CD4-positive, alpha-beta T cell (primary cell): ENCODE data around the gene ANGPTL5. TPM values are rescaled to one million over a fixed set of nuclear protein-coding genes. Genes with fewer than 3 reads are reported as not detected.
A peak's percentile ranks its signal among the peaks of the same experiment; 100 is the strongest.

Experiments used
- ATAC-seq: fragments of 200-7000 bp; cut with Tn5 transposase; one replicate; pipeline ENCODE4 v1.10.0; 2022; ENCODE audit warnings: mild to moderate bottlenecking; ENCODE audit not compliant: poor library complexity
- CTCF ChIA-PET: fragments of 350-600 bp; sonication (Branson Sonifier 250); formaldehyde crosslinking; loops from one replicate; lab custom pipeline; 2021; ENCODE audit warnings: antibody characterized with exemption, inconsistent platforms; lab: Charles Lee
- POLR2A ChIA-PET: fragments of 350-600 bp; sonication (Branson Sonifier 250); formaldehyde crosslinking; loops from one replicate; lab custom pipeline; 2021; ENCODE audit warnings: antibody characterized with exemption, inconsistent platforms; lab: Charles Lee
- DNase-seq, 14 experiments: peaks; one replicate each; pipeline ENCODE4 v3.0.0-alpha.2; 2013 to 2020; ENCODE audit warnings: mixed read lengths in 2 of 14
- H3K27ac ChIP-seq, 2 donors: one replicate each; pipeline versions ENCODE4 v1.5.1 to v1.7.0; 2013; ENCODE audit warnings: low read length in 2 of 2, low read depth in 1 of 2, mild to moderate bottlenecking in 1 of 2
- H3K27me3 ChIP-seq, 2 experiments: 1 replicate in 1 of 2; 2 replicates in 1 of 2; pipeline versions ENCODE4 v1.6.1 to v1.7.0; 2013; ENCODE audit warnings: low read length in 2 of 2, control low read depth in 1 of 2, mild to moderate bottlenecking in 1 of 2, moderate library complexity in 1 of 2; ENCODE audit not compliant: insufficient read depth in 2 of 2, control insufficient read depth in 1 of 2
- H3K36me3 ChIP-seq: one replicate; pipeline ENCODE4 v1.6.1; 2013; ENCODE audit warnings: low read length, control low read depth; ENCODE audit not compliant: insufficient read depth
- H3K4me1 ChIP-seq: one replicate; pipeline ENCODE4 v1.6.1; 2013; ENCODE audit warnings: low read length, control low read depth; ENCODE audit not compliant: insufficient read depth
- H3K4me3 ChIP-seq: one replicate; pipeline ENCODE4 v1.5.1; 2013; ENCODE audit warnings: mild to moderate bottlenecking, low read length, moderate library complexity
- H3K9me3 ChIP-seq, 2 experiments: 1 replicate in 1 of 2; 2 replicates in 1 of 2; pipeline versions ENCODE4 v1.6.1 to v1.7.0; 2013; ENCODE audit warnings: low read length in 2 of 2, mild to moderate bottlenecking in 2 of 2, control low read depth in 1 of 2, moderate library complexity in 1 of 2; ENCODE audit not compliant: control insufficient read depth in 1 of 2, insufficient read depth in 1 of 2
- H3K27ac Mint-ChIP-seq: one replicate; pipeline ENCODE4 v1.8.0; 2020; ENCODE audit warnings: mixed read lengths
- H3K27me3 Mint-ChIP-seq: one replicate; pipeline ENCODE4 v1.8.0; 2021; ENCODE audit warnings: mixed read lengths
- H3K36me3 Mint-ChIP-seq: one replicate; pipeline ENCODE4 v1.8.0; 2021; ENCODE audit warnings: low read depth, mixed read lengths
- H3K4me1 Mint-ChIP-seq: one replicate; pipeline ENCODE4 v1.8.0; 2021; ENCODE audit warnings: low read depth, mixed read lengths
- H3K4me3 Mint-ChIP-seq: one replicate; pipeline ENCODE4 v1.8.0; 2020; ENCODE audit warnings: mild to moderate bottlenecking, mixed read lengths
- H3K9me3 Mint-ChIP-seq: one replicate; pipeline ENCODE4 v1.8.0; 2020; ENCODE audit warnings: mixed read lengths
- intact Hi-C, 2 experiments: fragments of 100-400 bp; cut with DNase I in 1 of 2; cut with micrococcal nuclease in 1 of 2; formaldehyde crosslinking; loops; one replicate each; pipeline versions ENCODE4 v1.15.1 to v1.9.0; 2023 to 2025; cut with DNase I, micrococcal nuclease
- total RNA-seq, 174 experiments: library from RNA in 2 of 174; stranded (reverse) in 2 of 174; gene quantifications; one replicate each; pipeline ENCODE4 v1.2.3 and lab custom pipeline; 2021 to 2026
- TF ChIP-seq, protein P1 (sequence below): fragments of 200-600 bp; IDR thresholded peaks from one replicate; pipeline ENCODE4 v1.8.0; 2022; ENCODE audit warnings: antibody characterized with exemption, mild to moderate bottlenecking

The ANGPTL5 gene
- total RNA-seq, 2 experiments from 2014 or later, result not detected

DNA sequence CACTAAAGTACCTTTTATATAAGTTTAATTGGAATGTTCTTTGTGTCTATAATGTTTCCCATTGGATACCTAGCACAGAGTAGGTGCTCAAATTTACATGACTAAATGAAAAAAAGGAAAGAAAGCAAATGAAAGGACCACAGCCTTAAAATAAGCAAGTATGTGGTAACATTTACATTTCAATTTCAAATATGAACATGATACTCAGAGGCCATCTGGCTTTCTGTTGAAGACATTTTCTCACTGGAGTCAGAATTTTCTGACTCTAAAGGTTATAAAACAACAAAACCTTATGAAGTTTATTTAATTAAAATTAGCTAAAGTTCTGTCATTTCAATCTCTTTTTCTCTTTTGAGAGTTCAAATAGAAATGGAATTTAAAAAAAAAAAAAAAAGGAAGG, 904 bp upstream of the ANGPTL5 start:
- Mint-ChIP-seq H3K27ac (no peak overlapping the region), H3K9me3 (no peaks in the 10 kb centered on the region), H3K36me3 (peaks cover 8% of the 10 kb centered on the region), H3K4me1 (peaks cover 25% of the 10 kb centered on the region), H3K4me3 (no peak overlapping the region), H3K27me3 (no peaks in the 10 kb centered on the region)
- CTCF ChIA-PET, result interaction anchor here (0.7 kb wide), 1 partner anchor 685 kb away, joined by 3 read pairs; no protein-coding TSS in a partner anchor
- Histone ChIP-seq H3K27ac (no peak overlapping the region), H3K4me3 (no peak overlapping the region), H3K27me3 (no peaks in the 10 kb centered on the region), H3K36me3 (no peaks in the 10 kb centered on the region), H3K4me1 (peaks cover 10% of the 10 kb centered on the region), H3K9me3 (no peaks in the 10 kb centered on the region)
- no peak for ATAC-seq
- intact Hi-C loops, result loop anchor here (5.0 to 10.0 kb wide), 3 partner anchors 90 to 1195 kb away; no protein-coding TSS in a partner anchor
- POLR2A ChIA-PET, result no interaction called here
- no peak for DNase-seq
- TF ChIP-seq, protein P1, sequence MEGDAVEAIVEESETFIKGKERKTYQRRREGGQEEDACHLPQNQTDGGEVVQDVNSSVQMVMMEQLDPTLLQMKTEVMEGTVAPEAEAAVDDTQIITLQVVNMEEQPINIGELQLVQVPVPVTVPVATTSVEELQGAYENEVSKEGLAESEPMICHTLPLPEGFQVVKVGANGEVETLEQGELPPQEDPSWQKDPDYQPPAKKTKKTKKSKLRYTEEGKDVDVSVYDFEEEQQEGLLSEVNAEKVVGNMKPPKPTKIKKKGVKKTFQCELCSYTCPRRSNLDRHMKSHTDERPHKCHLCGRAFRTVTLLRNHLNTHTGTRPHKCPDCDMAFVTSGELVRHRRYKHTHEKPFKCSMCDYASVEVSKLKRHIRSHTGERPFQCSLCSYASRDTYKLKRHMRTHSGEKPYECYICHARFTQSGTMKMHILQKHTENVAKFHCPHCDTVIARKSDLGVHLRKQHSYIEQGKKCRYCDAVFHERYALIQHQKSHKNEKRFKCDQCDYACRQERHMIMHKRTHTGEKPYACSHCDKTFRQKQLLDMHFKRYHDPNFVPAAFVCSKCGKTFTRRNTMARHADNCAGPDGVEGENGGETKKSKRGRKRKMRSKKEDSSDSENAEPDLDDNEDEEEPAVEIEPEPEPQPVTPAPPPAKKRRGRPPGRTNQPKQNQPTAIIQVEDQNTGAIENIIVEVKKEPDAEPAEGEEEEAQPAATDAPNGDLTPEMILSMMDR, result no peak

DNA sequence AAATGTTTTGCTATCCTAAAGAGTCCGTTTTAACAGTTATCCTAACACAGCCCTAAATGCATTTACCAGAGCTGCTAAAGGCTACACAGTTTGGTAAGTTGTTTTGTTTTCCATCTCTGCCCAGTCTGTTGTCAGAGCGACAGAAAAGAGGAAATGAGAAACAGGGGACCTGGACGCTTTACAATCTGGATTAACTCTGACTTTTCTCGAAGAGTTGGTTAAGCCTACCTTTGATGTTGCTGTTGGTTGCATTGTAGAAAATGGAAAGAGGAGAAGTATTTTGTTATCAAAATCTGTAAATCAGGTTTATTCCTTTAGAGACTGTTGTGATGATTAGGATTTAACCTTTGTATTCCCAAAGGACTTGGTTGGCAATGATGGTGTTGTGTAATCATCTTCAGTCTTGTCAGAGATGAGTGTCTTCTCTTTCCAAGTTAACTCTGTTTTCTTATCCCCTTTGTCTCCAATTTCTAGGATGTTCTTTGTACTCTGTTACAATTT, 481 bp downstream of the ANGPTL5 start:
- no peaks in the 10 kb centered on the region for H3K9me3 Mint-ChIP-seq
- no peaks in the 10 kb centered on the region for H3K36me3 ChIP-seq
- DNase-seq (peak in 3 of 14 experiments; percentile 11 to 39 (median 27)), ATAC-seq (no peak)
- peaks cover under 1% of the 10 kb centered on the region for H3K27me3 Mint-ChIP-seq
- H3K4me3 ChIP-seq, result peak overlapping the region; percentile 75
- H3K9me3 ChIP-seq, result no peaks in the 10 kb centered on the region
- intact Hi-C loops, result loop anchor here (5.0 to 10.0 kb wide), 3 partner anchors 91 to 1196 kb away; no protein-coding TSS in a partner anchor
- peaks cover 8% of the 10 kb centered on the region for H3K36me3 Mint-ChIP-seq
- ChIA-PET POLR2A (no interaction called here), CTCF (no interaction called here)
- peaks cover 25% of the 10 kb centered on the region for H3K4me1 Mint-ChIP-seq
- no peaks in the 10 kb centered on the region for H3K27me3 ChIP-seq
- TF ChIP-seq, protein P1, result no peak
- H3K4me1 ChIP-seq, result peaks cover 10% of the 10 kb centered on the region
- no peak overlapping the region for H3K27ac ChIP-seq
- H3K4me3 Mint-ChIP-seq, result peak overlapping the region; percentile 96
- H3K27ac Mint-ChIP-seq, result peak overlapping the region; percentile 87

DNA sequence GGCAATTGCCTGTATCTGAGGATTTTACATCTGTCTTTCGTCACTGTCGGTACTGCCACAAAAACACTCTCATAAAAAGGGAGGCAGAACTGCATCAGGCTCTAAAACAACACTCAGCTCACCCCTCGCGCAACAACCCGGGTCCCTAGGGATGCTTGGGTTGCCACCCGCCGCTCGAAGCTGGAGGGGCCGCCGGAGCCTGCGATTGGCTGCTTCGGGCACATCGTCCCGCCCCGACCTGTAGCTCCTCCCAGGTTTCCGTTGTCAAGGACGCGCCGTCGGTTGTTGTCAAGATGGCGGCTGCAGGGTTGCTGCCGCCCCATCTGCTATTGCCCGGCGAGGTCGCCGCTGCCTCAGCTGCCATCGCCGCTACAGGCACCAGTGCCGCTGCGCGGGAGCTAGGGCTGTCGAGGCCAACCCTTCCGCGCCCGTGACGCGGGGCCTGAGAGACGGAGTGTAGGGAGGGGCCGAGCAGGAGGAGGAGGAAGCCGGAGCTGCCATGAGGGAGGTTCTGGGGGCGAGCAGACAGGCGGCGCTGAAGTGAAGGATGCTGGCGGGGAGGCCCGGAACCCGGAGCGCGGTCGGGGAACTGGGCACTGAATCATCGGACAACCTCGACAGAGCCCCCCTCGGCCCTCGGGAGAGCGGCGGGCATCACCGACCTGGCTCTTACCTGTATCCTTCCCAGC, 1.4 kb downstream of the ANGPTL5 start, which contains the start of gene CEP126:
Gene CEP126 (plus strand): TSS at position 273 of the 689 bp plus-strand sequence. CDS start 275 bp downstream, at position 548.
- DNase-seq (peak; percentile 81 to 96 (median 92)), ATAC-seq (peak; percentile 88)
- peaks cover 25% of the 10 kb centered on the region for H3K4me1 Mint-ChIP-seq
- Histone ChIP-seq H3K4me1 (peaks cover 10% of the 10 kb centered on the region), H3K27ac (peak within 1 kb of the TSS; percentile 64 to 69), H3K4me3 (peak within 1 kb of the TSS; percentile 75), H3K9me3 (no peaks in the 10 kb centered on the region), H3K27me3 (no peaks in the 10 kb centered on the region), H3K36me3 (no peaks in the 10 kb centered on the region)
- peak within 1 kb of the TSS; percentile 96 for H3K4me3 Mint-ChIP-seq
- TF ChIP-seq, protein P1, result peak; percentile 9
- H3K27me3 Mint-ChIP-seq, result peaks cover 4% of the 10 kb centered on the region
- H3K27ac Mint-ChIP-seq, result peak within 1 kb of the TSS; percentile 87
- POLR2A ChIA-PET, result interaction anchor here (0.6 to 1.2 kb wide), 4 partner anchors 9 to 1357 kb away, joined by 3 to 5 read pairs (median 3); partner anchors contain the start of gene DYNC2H1
- H3K36me3 Mint-ChIP-seq, result peaks cover 8% of the 10 kb centered on the region
- intact Hi-C loops, result loop anchor here (5.0 to 10.0 kb wide), 3 partner anchors 92 to 1197 kb away; no protein-coding TSS in a partner anchor
- H3K9me3 Mint-ChIP-seq, result no peaks in the 10 kb centered on the region
- CTCF ChIA-PET, result interaction anchor here (0.8 to 1.1 kb wide), 3 partner anchors 82 to 354 kb away, joined by 3 to 4 read pairs (median 3); no protein-coding TSS in a partner anchor
